Measurements from ENCODE around the gene EFHC1.

Gene EFHC1

GRCh38 chr6:52389264-52389625 is 30.9 kb upstream of the EFHC1 start:
- no peak overlapping the region for H3K23ac ChIP-seq (ENCODE audit: low read depth, low read length, poor library complexity)
- peaks cover 0 to 5% of the 10 kb centered on the region in 2 donors for H3K36me3 ChIP-seq (replicated peaks in 1 of 2; ENCODE audit: control insufficient read depth in 2 of 2, insufficient read depth in 2 of 2, low read length in 2 of 2)
- H2AK5ac ChIP-seq (ENCODE audit: low read depth, low read length), result no peak overlapping the region
- no peak overlapping the region for H3K4me2 ChIP-seq (ENCODE audit: insufficient read depth, low read length, poor library complexity, severe bottlenecking)
- WGBS, 2 donors (ENCODE audit: extremely low coverage in 2 of 2, insufficient read length in 2 of 2, insufficient replicate concordance in 1 of 2), result no CpG with 5 or more reads among the region's 1 CpG
- H3K18ac ChIP-seq (ENCODE audit: low read length), result no peak overlapping the region
- H3K9ac ChIP-seq (ENCODE audit: low read depth, low read length, poor library complexity), result no peak overlapping the region
- H2BK5ac ChIP-seq (ENCODE audit: low read length), result no peak overlapping the region
- H3K4me3 ChIP-seq (ENCODE audit: low read length in 2 of 2), result no peak overlapping the region
- peaks cover 0 to 2% of the 10 kb centered on the region in 2 donors for H3K4me1 ChIP-seq (ENCODE audit: control insufficient read depth in 2 of 2, insufficient read depth in 1 of 2, low read depth in 1 of 2, low read length in 2 of 2)
- no peak overlapping the region for H2BK12ac ChIP-seq (ENCODE audit: low read length)
- no peak overlapping the region for H2AFZ ChIP-seq (ENCODE audit: low read length)
- H2BK15ac ChIP-seq (ENCODE audit: low read length), result no peak overlapping the region
- H3K14ac ChIP-seq (ENCODE audit: low read length), result no peak overlapping the region
- H2BK120ac ChIP-seq (ENCODE audit: low read depth, low read length), result no peak overlapping the region
- H3K27ac ChIP-seq (replicated peaks; ENCODE audit: low read length), result no peak overlapping the region
- no peak overlapping the region for H3K4ac ChIP-seq (ENCODE audit: low read length)
- no peaks in the 10 kb centered on the region for H3K27me3 ChIP-seq (ENCODE audit: control insufficient read depth in 3 of 3, insufficient read depth in 3 of 3, low read depth in 1 of 3, low read length in 3 of 3)
- DNase-seq (ENCODE audit: low spot score), result no peak
- peaks cover 7 to 16% of the 10 kb centered on the region in 2 donors for H3K9me3 ChIP-seq (replicated peaks in 1 of 2; ENCODE audit: control insufficient read depth in 2 of 2, insufficient read depth in 1 of 2, low read depth in 1 of 2, low read length in 2 of 2)
- H4K91ac ChIP-seq (ENCODE audit: low read depth, low read length, poor library complexity), result no peak overlapping the region
- H3K79me1 ChIP-seq (ENCODE audit: low read depth, low read length), result no peaks in the 10 kb centered on the region
- no peak overlapping the region for H4K8ac ChIP-seq (ENCODE audit: low read depth, low read length)

DNA sequence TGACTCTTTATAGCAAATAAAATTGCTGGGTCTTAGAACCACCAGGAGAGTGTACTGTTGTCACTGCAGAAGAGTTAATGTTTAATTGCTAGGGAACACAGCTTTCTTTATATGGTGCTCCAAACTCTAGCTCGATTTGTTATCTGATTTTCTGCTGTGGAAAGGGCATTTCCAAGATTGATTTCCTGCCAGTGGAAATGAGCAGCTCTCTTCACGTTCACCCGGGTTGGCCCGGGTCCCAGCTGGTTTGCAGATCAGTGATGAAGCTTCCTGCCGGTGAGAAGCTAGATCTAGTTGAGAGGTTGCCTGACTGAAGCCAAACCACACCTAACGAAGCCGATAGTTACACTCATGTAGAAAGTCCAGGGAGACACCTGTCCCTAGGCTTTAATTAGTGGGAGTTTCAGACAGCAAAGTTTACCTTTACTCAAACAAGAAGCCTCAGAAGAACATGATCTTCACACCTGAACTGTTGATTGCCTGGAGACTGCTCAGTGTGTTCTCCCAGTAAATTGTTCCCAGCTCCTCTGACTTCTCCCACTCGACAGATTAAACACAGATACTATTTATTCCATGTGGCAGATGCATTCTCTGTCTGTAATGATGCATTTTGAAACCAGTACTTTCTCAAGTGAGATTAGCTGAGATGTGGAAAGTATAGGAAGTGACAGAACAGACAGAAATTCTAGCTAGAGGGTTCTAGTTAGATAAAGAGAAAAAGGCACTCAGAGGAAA is 30.3 kb upstream of the EFHC1 start:
- peaks cover 0 to 2% of the 10 kb centered on the region in 2 donors for H3K4me1 ChIP-seq (ENCODE audit: control insufficient read depth in 2 of 2, insufficient read depth in 1 of 2, low read depth in 1 of 2, low read length in 2 of 2)
- no CpG with 5 or more reads among the region's 8 CpGs for WGBS, 2 donors (ENCODE audit: extremely low coverage in 2 of 2, insufficient read length in 2 of 2, insufficient replicate concordance in 1 of 2)
- no peak overlapping the region for H3K27ac ChIP-seq (replicated peaks; ENCODE audit: low read length)
- H3K4ac ChIP-seq (ENCODE audit: low read length), result no peak overlapping the region
- no peaks in the 10 kb centered on the region for H3K27me3 ChIP-seq (ENCODE audit: control insufficient read depth in 3 of 3, insufficient read depth in 3 of 3, low read depth in 1 of 3, low read length in 3 of 3)
- H2BK5ac ChIP-seq (ENCODE audit: low read length), result no peak overlapping the region
- no peak overlapping the region for H2AK5ac ChIP-seq (ENCODE audit: low read depth, low read length)
- no peak overlapping the region for H3K14ac ChIP-seq (ENCODE audit: low read length)
- no peak overlapping the region for H2BK12ac ChIP-seq (ENCODE audit: low read length)
- peaks cover 0 to 5% of the 10 kb centered on the region in 2 donors for H3K36me3 ChIP-seq (replicated peaks in 1 of 2; ENCODE audit: control insufficient read depth in 2 of 2, insufficient read depth in 2 of 2, low read length in 2 of 2)
- H3K79me1 ChIP-seq (ENCODE audit: low read depth, low read length), result peaks cover 1% of the 10 kb centered on the region
- no peak overlapping the region for H4K91ac ChIP-seq (ENCODE audit: low read depth, low read length, poor library complexity)
- no peak overlapping the region for H2BK120ac ChIP-seq (ENCODE audit: low read depth, low read length)
- H2BK15ac ChIP-seq (ENCODE audit: low read length), result no peak overlapping the region
- H3K4me2 ChIP-seq (ENCODE audit: insufficient read depth, low read length, poor library complexity, severe bottlenecking), result no peak overlapping the region
- no peak overlapping the region for H3K9ac ChIP-seq (ENCODE audit: low read depth, low read length, poor library complexity)
- H3K18ac ChIP-seq (ENCODE audit: low read length), result no peak overlapping the region
- H3K9me3 ChIP-seq (replicated peaks in 1 of 2; ENCODE audit: control insufficient read depth in 2 of 2, insufficient read depth in 1 of 2, low read depth in 1 of 2, low read length in 2 of 2), result peaks cover 6 to 16% of the 10 kb centered on the region in 2 donors
- no peak overlapping the region for H3K4me3 ChIP-seq (ENCODE audit: low read length in 2 of 2)
- no peak overlapping the region for H4K8ac ChIP-seq (ENCODE audit: low read depth, low read length)
- no peak overlapping the region for H3K23ac ChIP-seq (ENCODE audit: low read depth, low read length, poor library complexity)
- no peak overlapping the region for H2AFZ ChIP-seq (ENCODE audit: low read length)
- no peak for DNase-seq (ENCODE audit: low spot score)

- Histone ChIP-seq H3K14ac (ENCODE audit: low read length) (no peak overlapping the region), H3K4me1 (ENCODE audit: control insufficient read depth in 2 of 2, insufficient read depth in 1 of 2, low read depth in 1 of 2, low read length in 2 of 2) (peaks cover 0 to 2% of the 10 kb centered on the region in 2 donors), H3K36me3 (replicated peaks in 1 of 2; ENCODE audit: control insufficient read depth in 2 of 2, insufficient read depth in 2 of 2, low read length in 2 of 2) (peaks cover 0 to 5% of the 10 kb centered on the region in 2 donors), H3K79me1 (ENCODE audit: low read depth, low read length) (peaks cover 1% of the 10 kb centered on the region), H3K18ac (ENCODE audit: low read length) (no peak overlapping the region), H3K27ac (replicated peaks; ENCODE audit: low read length) (no peak overlapping the region), H3K23ac (ENCODE audit: low read depth, low read length, poor library complexity) (no peak overlapping the region), H4K91ac (ENCODE audit: low read depth, low read length, poor library complexity) (no peak overlapping the region), H2AK5ac (ENCODE audit: low read depth, low read length) (no peak overlapping the region), H3K4me2 (ENCODE audit: insufficient read depth, low read length, poor library complexity, severe bottlenecking) (no peak overlapping the region), H3K9me3 (replicated peaks in 1 of 2; ENCODE audit: control insufficient read depth in 2 of 2, insufficient read depth in 1 of 2, low read depth in 1 of 2, low read length in 2 of 2) (peaks cover 6 to 16% of the 10 kb centered on the region in 2 donors), H4K8ac (ENCODE audit: low read depth, low read length) (no peak overlapping the region), H2BK5ac (ENCODE audit: low read length) (no peak overlapping the region), H3K4me3 (ENCODE audit: low read length in 2 of 2) (no peak overlapping the region), H2AFZ (ENCODE audit: low read length) (no peak overlapping the region), H3K4ac (ENCODE audit: low read length) (no peak overlapping the region), H2BK15ac (ENCODE audit: low read length) (no peak overlapping the region), H2BK120ac (ENCODE audit: low read depth, low read length) (no peak overlapping the region), H3K27me3 (ENCODE audit: control insufficient read depth in 3 of 3, insufficient read depth in 3 of 3, low read depth in 1 of 3, low read length in 3 of 3) (no peaks in the 10 kb centered on the region), H3K9ac (ENCODE audit: low read depth, low read length, poor library complexity) (no peak overlapping the region), H2BK12ac (ENCODE audit: low read length) (no peak overlapping the region)
- no CpG with 5 or more reads among the region's 4 CpGs for WGBS, 2 donors (ENCODE audit: extremely low coverage in 2 of 2, insufficient read length in 2 of 2, insufficient replicate concordance in 1 of 2)
- DNase-seq (ENCODE audit: low spot score), result no peak
These were observed 29.8 kb upstream of the EFHC1 start for GRCh38 chr6:52390361-52390727.

DNA sequence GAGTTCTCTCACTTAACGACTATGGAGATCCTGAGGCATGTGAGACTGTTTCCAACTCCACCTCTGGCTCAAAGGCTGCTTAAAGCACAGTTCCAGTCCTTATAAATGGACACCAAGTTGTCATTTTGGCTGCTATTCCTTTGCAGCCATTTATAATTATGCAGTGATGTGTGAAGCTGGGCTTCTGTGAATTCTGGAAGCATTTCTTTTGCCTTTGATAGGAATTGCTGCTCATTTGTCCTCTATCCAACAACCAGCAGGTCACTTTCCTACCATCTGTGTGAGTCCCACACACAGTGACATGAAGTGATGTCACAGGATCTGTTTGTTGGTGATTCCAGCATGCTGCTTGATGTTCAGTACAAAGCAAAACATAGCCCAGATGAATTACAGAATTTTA is 28.5 kb upstream of the EFHC1 start:
- Histone ChIP-seq H4K8ac (ENCODE audit: low read depth, low read length) (no peak overlapping the region), H3K36me3 (replicated peaks in 1 of 2; ENCODE audit: control insufficient read depth in 2 of 2, insufficient read depth in 2 of 2, low read length in 2 of 2) (peaks cover 0 to 5% of the 10 kb centered on the region in 2 donors), H2BK120ac (ENCODE audit: low read depth, low read length) (no peak overlapping the region), H3K4me1 (ENCODE audit: control insufficient read depth in 2 of 2, insufficient read depth in 1 of 2, low read depth in 1 of 2, low read length in 2 of 2) (peaks cover 0 to 2% of the 10 kb centered on the region in 2 donors), H3K4ac (ENCODE audit: low read length) (no peak overlapping the region), H3K4me3 (ENCODE audit: low read length in 2 of 2) (no peak overlapping the region), H3K9ac (ENCODE audit: low read depth, low read length, poor library complexity) (no peak overlapping the region), H3K14ac (ENCODE audit: low read length) (no peak overlapping the region), H2AK5ac (ENCODE audit: low read depth, low read length) (no peak overlapping the region), H2BK5ac (ENCODE audit: low read length) (no peak overlapping the region), H3K27me3 (ENCODE audit: control insufficient read depth in 3 of 3, insufficient read depth in 3 of 3, low read depth in 1 of 3, low read length in 3 of 3) (no peaks in the 10 kb centered on the region), H2BK12ac (ENCODE audit: low read length) (no peak overlapping the region), H4K91ac (ENCODE audit: low read depth, low read length, poor library complexity) (no peak overlapping the region), H2AFZ (ENCODE audit: low read length) (no peak overlapping the region), H3K79me1 (ENCODE audit: low read depth, low read length) (peaks cover 1% of the 10 kb centered on the region), H3K23ac (ENCODE audit: low read depth, low read length, poor library complexity) (no peak overlapping the region), H3K9me3 (replicated peaks in 1 of 2; ENCODE audit: control insufficient read depth in 2 of 2, insufficient read depth in 1 of 2, low read depth in 1 of 2, low read length in 2 of 2) (peaks cover 6 to 16% of the 10 kb centered on the region in 2 donors), H2BK15ac (ENCODE audit: low read length) (no peak overlapping the region), H3K18ac (ENCODE audit: low read length) (no peak overlapping the region), H3K4me2 (ENCODE audit: insufficient read depth, low read length, poor library complexity, severe bottlenecking) (no peak overlapping the region), H3K27ac (replicated peaks; ENCODE audit: low read length) (no peak overlapping the region)
- WGBS, 2 donors (ENCODE audit: extremely low coverage in 2 of 2, insufficient read length in 2 of 2, insufficient replicate concordance in 1 of 2), result no CpG with 5 or more reads among the region's 1 CpG
- no peak for DNase-seq (ENCODE audit: low spot score)
